HG02623 (cell line): ENCODE results near the gene FILIP1L.

Experiments
- ATAC-seq: cut with Tn5 transposase; IDR thresholded peaks from one replicate; pipeline ENCODE4 v1.9.1; 2021; ENCODE audit warnings: moderate library complexity; ENCODE audit not compliant: unreplicated experiment

The FILIP1L gene

DNA sequence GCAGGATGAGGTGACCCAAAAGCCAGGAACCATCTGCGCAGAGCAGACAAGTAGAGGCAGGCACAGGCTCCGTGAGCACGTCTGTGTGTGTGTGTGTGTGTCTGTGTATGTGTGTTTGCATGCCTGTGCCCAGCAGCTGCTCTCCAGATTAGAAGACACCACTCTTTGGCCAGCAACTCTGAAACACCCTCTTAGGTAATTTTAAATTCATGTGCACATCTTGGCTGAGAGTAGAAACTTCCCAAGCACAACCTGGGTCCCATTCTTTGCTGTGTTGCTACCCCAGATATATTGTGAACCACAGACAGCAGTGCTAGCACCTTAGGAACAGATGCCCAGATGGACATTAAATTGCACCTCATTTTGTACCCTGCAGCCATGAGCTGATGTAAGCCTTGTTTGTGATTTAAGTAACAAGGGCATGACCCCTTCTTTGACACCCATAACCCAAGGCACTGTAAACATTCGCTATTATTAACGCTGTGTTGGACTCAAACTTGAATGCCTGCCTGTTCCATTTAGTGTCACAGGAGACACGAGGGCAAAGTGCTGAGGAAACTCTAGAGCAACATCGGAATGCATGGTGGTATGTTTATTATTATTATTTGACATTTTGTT is at the start of gene FILIP1L:
TSS of gene FILIP1L (minus strand) at position 89 of the 618 bp plus-strand sequence.
- no peak for ATAC-seq

DNA sequence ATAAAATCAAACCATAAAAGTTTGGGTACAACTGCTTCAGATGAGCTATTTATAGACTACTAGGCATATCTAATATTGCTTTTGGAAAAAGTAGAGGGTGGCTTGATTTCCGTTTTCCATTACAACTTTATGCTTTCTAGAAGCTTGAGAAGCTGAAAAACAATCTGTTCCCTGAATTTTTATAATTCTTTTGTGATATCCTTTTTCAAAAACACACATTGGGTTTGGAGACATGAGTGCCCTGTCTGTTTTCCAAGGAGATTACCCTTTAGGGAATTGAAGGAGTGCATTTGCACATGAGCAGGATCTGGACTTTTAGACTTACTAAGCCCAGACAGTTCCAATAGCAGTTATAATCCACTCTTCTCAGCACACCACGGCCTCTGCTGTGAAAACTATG is 49.5 kb upstream of the FILIP1L start:
- ATAC-seq = no peak

DNA sequence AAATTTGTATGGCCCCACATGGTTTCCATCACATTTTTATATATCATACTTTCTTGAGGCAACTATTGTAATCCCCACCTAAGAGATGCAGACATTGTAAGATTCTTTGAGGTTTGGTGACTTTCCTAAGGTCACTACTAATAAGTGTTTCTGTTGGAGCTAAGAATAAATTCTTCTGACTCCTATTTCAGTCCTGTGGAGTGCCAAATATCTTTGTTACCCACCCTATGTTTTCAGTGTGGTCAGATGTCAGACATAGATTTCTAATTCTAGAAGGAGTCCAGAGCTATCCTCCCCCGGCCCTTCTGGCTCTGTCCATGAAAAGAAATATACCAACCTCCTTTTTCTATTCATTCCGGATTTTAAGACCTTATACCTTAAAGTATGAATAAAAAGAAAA is 46.2 kb upstream of the FILIP1L start:
- no peak for ATAC-seq

DNA sequence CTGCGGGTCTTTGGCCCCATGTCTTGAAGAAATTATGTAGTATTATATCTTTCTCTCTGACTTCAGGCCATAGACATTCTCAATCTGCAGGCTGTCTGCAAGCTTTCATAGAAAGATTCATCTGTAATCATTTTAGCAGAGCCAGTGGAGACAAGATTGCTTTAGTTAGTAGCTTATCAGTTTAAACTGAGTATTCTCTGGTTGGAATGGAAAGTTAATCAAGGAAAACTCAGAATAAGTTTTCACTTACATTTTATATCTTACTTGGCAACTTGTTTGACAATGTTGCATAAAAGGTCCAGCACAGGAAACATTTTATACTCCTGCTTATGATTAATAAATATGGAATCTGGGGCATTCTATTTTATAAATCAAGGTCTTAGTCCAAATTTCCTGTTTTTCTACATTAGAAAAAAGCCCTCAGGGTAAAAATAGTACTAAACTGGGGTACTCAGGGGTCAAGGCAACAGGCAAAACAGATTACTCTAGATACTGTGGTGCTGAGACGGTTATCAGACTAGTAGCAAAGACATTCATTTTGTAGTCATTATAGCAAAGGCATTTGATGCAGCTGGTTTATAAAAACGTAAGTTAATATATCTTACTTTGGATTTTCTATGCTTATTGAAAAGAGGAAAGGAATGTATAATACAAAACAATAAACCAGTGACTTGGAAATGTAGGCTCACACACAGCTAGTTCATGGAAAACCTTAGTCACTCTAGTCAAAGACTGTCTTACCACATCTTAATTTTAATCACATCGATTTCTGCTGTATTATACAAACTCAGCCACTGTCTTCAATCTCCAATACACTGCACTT is 45.2 kb upstream of the FILIP1L start:
- ATAC-seq = no peak

DNA sequence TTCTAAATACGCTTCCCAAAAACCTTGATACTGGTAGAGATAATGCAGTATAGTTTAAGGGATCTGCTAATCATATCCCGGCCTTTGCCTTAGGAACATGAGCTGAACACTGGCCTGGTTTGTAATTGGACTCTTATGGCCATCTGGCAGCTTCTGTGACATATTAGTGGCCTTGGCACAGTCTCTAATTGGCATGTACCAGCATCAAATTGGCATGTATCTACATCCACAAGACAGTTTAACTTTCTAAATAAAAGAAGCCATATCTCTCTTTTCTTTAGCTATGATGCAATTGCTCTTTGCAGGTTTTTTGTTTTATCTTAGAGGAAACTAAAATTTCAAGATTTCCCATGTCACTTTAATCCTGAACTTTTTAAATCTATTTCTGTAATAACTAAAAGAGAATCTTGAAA is 44.6 kb upstream of the FILIP1L start:
- no peak for ATAC-seq

DNA sequence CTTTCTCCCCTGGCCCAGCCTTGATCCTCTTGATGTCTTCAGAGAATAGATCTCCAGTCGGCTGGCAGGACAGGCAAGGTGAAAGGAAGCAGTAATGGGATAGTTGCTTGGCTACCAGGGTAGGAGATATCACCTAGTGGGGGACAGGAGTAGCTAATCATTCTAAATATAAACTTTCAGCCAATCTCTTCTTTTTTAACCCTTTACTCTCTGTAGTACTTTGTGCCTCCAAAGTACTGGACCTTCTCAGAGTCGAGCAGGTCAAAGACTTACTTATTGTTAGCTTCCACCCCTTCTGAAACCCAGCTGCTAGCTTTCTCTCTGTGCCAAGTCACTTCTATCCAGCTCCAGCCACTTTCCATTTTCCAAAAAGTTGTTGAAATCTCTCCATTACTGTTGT is 43.4 kb upstream of the FILIP1L start:
- no peak for ATAC-seq

DNA sequence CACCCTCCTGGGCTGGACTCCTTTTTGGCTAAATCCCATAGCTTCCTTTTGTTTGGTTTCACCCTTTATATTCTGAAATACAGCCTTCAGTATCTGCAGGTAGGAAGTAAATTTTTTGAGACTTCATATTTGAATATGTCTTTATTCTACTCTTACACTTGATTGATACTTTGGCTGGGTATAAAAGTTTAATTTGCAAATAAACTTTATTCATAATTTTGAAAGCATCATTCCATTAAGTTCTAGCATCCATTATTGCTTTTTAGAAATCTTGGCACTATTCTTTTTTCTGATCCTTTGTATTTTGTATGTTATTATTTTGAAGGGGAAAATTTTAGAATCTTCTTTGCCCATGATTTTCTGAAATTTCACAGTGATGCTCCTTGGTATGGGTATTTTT is 41.3 kb upstream of the FILIP1L start:
- no peak for ATAC-seq

DNA sequence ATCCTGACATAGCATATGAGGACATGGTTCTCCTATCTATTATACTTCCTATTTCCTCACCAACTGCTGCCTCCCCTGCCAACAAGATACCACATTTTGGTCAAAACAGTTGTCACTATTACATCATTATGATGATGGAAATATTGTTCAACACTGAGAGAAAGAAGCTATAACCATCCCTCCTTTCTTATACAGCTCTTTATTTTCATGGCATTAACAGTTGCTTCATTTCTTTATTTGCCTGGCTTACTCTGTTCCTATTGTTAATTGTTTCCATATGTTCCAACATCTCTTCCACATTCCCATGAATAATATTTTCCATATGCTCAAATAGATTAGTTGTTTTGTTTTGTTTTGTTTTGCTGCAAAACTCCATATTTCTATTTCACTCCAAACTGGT is 40.8 kb upstream of the FILIP1L start:
- no peak for ATAC-seq

DNA sequence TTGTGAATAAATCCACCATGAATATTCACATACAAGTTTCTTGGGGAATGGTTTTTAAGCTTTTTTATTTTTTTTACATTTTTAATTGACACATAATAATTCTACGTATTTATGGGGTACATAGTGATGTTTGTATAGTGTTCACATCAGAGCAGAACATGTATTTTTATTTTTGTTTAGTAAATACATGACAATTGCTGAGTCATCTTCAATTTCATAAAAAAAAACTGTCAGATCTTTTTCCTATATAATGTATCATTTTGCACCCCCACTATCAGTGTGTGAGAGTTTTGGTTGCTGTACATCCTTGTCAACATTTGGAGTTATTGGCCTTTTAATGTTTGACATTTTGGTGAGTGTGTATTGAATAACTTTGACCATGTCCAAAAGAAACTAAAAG is 39.9 kb upstream of the FILIP1L start:
- no peak for ATAC-seq

DNA sequence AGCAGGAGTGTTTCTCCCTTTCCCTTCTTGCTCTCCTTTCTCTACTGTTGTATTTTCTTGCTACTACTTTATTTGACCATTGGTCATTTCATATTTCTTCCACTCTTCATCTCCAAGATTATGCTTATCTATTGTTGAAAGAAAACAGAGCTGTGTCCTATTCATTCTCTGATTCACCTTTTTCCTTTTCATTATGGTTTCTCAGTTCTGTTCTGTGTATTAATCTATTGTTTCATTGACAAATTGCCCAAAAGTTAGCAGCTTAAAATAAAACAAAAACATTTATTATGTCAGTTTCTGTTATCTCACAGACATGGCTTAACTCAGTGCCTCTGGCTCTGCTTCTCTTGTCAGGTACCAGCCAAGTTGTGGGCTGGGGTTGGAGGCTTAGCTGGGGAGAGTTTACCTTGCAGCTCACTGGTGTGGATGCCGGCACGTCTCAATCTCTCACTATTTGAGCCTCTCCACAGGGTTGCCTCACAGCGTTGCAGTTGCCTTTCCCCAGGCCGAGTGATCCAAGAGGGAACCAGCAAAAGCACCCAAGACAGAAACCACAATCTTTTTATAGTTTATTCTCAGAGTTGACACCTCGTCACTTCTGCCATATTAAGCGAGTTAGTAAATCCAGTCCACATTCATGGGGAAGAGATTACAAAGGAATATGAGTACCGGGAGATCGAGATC is 36.9 kb upstream of the FILIP1L start:
- ATAC-seq = no peak

DNA sequence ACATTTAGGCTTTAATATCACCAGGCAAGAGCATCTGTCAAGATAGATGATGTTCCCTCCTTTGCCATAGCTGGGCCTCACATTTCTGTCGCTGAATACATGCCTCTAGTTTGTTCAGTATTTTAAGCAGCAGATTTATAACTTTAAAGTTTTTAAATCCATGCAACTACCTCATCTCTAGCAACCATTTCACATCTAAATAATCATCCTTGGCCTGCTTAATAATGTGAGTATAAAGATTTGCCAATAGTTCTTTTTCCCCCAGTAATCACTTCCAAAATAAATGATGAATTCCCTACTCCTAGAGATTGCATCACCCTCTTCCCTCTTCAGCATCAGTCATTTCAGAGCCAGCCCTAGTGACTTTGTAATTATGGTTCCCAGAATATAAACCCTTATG is 36.2 kb upstream of the FILIP1L start:
- no peak for ATAC-seq

DNA sequence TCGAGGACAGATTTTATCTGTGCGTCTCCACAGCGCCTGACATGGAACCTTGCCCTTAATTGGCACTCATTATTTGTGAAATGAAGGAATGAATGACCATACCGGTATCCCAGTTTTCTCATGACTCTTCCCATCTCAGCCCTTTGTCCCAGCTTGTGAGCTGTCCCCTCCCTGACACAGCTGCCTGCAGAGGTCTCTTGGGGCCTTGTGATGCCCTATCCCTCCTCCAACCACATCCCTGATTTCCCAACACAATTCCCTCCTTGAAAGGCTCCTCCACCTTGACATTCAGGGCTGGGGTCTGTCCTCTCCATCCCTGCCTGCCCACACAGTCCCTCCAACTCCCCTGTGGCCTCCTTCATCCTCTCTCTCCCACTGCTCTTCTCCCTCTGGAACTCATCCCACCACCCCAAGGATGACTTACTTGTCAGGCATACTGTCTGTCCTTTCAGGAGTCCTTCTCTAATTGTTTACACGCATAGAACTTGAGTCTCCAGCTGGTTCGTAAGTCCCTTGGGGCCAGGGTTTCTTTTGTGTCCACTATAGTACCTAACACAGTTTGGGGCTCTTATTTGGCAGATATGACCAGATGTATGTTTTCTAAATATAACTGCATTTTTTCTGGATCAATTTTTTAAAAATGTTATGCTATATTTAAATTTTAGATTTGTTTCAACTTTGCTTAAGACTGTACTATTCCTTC is 35.6 kb upstream of the FILIP1L start:
- ATAC-seq = no peak

DNA sequence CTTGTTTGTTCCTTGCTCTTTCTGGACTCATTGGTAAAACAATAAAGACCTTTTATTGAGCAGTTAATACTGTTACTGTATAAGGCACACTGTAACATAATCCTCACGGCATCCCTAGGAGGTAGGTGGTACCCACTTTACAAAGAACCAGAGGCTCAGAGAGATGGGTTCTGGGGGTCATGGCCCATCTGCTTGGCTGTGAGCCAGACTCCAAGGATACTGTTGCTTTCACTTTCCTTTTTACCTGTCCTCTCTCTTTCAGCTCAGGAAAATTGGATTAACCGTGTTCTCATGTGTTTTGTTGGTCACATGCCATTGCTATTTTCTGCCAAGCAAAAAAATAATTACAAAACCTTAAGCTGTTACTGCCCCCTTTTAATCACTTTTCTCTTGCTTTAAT is 34.8 kb upstream of the FILIP1L start:
- ATAC-seq = no peak

DNA sequence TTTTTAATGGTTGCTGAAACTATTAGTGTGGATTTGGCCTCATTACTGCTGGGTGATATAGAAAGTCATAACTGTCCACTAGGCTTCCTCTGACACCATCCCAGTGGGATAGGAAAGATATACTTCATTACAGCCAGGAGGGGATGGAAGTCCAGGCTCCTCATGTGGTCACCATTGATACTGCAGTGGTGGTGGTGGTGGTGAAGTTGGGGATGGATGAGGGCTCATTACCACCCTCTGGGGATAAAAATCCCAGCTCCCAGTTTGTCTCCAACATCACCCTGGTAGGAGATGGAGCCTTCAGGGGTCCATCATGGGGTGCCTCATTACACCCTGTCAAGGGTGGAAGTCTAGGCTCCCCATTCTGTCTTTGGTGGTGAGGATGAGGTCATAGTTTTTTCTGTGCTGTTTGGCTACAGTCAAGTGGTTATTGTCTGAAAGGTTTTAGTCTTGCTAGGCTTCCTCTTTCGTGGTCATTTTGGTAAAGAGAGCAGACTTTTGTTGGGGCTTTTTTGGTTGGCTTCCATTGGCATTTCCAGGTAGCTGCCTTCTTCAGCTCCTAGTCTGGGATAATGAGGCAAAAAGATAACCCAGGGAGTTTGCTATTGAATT is 30.1 kb upstream of the FILIP1L start:
- ATAC-seq = peak; percentile 86

DNA sequence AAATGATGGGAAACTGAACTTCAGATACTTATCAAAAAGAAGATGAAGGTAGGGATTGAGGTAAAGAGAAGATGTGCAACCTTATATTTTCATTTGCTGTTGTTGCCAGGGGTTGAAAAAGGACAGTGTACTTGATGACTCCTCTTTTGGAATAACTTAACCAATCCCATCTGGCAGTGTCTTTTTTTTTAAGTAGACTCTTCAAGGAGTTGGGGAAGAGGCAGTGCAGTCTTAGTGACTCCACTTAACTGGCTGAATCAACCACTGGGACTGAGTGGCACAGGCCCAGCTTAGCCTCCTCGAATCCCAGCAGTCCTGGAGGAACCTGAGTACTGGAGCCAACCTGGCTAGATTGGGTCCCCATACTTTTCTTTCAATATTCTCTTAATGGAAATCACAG is 27.3 kb upstream of the FILIP1L start:
- ATAC-seq = no peak

DNA sequence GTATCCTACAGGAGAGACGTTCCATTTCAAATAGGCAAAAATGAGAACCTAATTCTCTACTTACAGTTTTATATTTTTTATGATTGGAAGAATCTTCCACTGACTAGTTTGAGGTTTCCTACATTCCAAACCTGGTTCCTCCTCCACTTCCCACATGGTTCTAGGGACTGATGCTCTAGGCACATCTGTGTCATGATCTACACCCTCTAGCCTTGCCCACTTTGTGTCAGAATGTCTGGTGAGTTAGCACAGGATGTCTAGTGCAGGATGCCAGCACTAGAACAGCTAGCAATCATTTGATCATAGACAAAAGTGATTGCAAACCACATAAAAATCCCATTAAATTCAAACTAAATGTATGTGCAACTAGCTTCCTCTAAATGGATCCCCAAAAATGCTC is 26.7 kb upstream of the FILIP1L start:
- no peak for ATAC-seq

DNA sequence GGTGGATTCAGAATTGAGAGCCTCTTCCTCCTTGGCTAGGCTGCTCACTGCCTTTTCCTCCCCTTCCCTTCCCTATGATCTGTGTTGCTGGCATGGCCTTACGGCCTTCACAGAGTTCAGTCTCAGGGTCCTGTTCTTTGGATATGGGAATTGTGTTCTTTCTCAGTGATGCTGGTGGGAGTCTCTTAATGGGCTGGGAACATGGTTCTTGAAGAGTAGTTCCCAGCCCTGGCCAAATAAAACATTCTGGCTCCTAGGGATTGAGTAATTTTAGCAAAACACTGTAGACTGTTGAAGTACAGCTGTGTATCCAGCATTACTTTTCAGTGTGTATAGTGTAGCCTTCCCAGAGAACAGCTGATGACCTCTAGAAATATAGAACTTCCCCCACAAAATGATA is 22.6 kb upstream of the FILIP1L start:
- ATAC-seq = no peak

DNA sequence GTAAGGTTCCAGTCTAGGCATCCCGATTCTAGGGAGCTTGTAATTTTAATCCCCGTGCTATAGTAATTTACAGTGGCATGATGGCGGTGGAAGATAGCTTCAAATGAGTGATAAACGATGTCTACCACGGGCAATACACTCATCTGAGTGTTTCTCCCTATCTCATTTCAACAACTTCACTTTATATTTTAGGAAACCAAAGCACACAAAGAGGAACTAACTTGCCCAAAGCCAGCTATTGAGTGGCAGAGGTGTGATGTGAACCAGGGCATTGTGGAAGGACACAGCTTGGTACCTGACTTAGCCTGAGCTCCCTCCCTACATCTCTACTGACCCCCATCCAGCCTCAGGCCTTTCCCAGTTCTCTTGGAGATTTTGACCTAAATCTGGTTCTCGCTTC is 16.9 kb upstream of the FILIP1L start:
- ATAC-seq = no peak

DNA sequence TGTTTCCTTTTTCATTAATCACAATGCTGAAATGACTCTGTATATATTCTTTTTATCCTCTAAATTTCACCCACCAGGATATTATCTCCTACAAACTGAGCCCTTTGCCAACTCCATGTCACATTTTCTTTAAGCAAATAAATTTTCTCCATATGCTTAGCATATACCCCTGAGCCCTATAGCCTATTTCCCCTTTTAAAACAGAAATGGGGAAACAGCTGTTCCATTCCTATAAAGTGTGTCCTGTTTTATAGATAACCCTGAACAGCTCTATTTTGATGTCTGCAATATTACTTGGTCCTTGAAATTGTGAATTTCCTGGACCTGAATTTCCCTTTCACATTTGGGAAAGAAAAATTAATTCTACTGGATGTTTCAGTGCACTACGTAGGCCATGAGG is 15.6 kb upstream of the FILIP1L start:
- no peak for ATAC-seq

DNA sequence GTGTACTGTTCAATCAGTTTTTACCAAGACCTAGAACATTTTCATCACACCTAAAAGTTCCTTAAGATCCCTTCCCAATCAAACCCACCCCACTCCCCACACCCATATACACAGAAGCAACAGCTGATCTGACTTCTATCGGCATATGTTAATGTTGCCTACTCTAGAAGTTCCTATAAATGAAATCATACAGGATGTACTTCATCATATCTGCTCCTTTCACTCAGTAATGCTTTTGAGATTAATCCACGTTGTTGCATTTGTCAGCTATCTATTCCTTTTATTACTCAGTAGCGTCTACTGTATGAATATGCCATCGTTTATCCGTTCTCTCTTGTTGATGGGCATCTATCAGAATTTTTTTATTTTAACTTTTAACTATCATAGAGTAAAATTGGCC is 14.3 kb upstream of the FILIP1L start:
- ATAC-seq = no peak

DNA sequence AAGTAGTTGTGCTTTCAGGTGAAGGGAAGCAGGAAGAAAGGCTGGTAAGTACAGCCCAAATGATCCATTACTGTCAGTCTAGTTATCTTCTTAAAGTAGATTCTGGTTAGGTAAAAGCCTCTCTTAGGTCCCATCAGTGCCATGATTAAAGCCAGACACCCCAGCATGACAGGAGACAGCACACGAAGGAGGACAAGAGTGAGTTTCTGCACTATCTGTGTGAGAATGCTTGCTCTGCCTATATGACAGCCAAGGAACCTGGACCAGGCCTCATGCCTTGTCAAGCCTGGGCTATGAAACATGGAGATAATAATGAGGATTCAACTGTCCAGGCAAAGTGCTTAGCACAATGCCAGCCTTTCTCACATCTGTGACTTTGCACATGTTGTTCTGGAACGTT is 13.5 kb upstream of the FILIP1L start:
- ATAC-seq = no peak
